ENCODE data around the gene DPP9. TPM values are rescaled to one million over a fixed set of nuclear protein-coding genes. Genes with fewer than 3 reads are reported as not detected.

The DPP9 gene
- polyA plus RNA-seq, 10 donors, result 18.3 to 26.8 (median 21.5) TPM

GRCh38 chr19:4660993-4661392 lies 62.6 kb downstream of the DPP9 start:
- no peak for DNase-seq

- DNase-seq, result no peak
Measured at GRCh38 chr19:4660181-4660791, 63.4 kb downstream of the DPP9 start.

DNA sequence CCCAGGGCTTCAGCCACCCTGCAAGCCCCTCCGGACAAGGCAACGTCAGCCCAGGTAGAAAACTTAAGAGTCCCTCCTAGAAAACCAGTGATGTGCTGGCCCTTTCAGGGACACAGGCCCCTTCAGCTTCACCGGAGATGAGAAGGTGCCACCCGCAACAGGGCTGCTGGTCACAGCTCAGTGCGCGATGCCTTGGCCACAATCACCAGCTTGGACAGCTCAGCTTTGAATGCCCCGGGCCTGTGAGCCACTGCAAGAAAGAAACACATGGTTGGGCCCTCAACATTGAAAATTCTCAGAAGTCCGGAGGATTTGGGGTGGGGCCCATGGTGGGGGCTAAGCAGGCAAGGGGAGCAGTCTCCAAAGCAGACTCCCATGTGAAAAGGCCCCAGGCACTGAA lies 65.8 kb downstream of the DPP9 start:
- DNase-seq, result no peak

DNA sequence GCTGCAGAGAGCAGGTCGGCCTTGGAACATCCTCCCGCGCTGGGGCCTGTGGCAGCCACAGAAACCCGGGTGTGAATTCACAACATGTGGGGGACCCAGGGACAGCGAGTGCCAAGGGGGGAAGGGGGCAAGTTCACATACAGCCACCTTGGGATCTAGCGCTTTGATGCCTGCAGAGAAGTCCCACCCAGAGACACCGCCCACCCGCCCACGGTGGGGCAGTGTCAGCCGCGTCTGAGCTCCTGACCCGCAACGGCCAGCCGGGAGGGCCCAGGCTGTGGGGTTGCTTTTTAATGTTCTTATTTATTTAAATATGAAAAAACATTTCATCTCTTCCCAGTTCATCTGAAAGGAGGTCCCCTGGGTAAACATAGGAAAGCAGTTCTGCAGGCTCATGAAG lies 66.4 kb downstream of the DPP9 start:
- no peak for DNase-seq

- no peak for DNase-seq
Measured at GRCh38 chr19:4656102-4656501, 67.5 kb downstream of the DPP9 start.

- DNase-seq, result no peak
Measured at GRCh38 chr19:4654437-4655361, 68.9 kb downstream of the DPP9 start.

GRCh38 chr19:4653793-4654436 lies 69.7 kb downstream of the DPP9 start:
- no peak for DNase-seq

DNA sequence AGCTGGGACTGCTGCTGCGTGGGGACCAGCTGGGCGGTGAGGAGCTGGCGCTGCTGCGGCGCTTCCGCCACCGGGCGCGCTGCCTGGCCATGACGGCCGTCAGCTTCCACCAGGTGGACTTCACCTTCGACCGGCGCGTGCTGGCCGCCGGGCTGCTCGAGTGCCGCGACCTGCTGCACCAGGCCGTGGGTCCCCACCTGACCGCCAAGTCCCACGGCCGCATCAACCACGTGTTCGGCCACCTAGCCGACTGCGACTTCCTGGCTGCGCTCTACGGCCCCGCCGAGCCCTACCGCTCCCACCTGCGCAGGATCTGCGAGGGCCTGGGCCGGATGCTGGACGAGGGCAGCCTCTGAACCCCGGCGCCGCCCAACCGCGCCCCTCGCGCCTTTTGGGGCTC lies 71.6 kb downstream of the DPP9 start:
- no peak for DNase-seq

DNA sequence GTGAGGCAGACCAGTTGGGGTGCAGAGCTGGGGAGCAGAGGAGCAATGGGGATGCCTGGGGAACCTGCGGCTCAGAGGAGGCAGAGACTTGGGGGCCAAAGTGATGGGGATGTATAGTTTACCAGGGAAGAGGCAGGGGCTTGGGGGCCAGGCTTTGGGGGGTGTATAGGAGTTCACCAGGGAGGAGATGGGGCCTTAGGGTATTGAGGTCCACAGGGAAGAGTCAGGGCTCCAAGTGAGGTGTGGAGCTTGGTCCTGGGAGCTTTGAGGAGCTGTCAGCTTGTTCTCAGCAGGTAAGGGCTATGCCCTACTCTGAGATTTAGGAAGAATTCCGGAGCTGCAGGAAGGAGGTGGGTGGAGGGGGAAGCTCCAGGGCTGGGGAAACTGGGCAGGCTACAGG lies 73.5 kb downstream of the DPP9 start:
- DNase-seq, result no peak

DNA sequence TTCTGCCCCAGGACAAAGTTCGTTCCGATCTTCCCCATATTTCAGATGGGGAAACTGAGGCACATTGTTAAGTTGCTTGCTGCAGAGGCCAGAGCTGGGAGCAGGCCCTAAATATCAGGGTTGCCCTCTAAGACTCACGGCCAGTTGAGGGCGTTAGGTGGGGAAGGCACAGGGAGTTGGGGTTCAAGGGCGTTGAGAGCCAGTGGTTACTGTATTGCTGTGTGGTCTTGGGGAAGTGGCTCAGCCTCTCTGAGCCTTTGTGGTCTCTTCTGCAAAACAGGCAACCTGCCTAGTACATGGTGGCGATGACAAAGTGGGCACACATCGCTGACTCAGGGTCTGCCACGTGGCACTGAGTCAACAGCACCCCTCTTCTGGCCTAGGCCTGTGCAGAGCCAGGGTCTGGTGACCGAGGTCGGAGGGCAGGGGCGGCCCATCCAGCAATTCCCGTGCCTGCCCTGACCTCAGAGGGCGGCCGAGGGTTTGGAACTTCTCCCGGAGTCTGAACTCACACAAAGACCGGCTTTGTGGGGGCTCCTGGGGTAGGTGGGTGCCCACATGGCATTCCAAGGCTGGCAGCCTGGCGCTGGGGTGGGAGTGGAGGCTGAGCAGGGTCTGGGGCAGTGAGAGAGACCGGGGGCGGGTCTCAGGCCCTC lies 74.1 kb downstream of the DPP9 start:
- no peak for DNase-seq

DNA sequence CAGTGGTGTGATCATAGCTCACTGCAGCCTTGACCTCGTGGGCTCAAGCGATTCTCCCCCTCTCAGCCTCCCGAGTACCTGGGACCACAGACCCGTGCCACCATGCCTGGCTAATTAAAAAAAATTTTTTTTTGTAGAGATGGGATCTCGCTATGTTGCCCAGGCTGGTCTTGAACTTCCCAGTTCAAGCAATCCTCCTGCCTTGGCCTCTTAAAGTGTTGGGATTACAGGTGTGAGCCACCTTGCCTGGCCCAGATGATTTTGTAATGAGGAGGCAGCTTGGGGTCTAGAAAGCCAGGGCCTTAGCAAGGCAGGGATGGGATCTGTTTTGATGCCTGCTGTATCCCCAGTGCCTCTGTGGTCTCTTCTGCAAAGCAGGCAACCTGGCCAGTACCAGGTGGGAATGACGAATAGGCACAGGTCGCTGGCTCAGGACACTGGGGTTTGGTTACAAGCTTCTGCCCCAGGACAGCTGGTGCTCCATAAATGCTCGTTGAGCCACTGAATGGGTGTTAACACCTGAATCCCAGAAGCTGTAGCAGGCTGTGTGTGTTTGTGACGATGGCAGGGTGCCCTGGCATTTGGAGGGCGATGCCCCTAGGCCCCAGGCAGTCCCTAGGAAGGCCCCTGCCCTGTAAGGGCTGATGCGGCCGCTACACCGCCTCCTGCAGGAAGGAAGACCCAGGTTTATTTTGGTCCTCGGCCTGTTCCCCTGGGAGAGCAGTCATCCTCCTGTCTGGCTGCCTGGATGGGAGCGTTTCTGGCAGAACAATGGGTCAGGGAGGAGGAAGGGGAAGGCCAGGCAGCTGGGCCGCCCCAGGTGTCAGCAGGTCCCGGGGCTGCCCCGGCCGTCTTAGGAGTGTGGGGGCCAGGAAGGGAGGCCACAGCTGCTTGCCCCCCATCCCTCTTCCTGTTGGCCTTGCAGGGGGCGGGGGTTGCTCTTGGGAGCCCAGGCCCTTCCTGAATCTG lies 75.7 kb downstream of the DPP9 start:
- peak in 2 of 3 donors; percentile 58 to 88 for DNase-seq

- DNase-seq, result no peak
Measured at GRCh38 chr19:4645718-4646117, 77.9 kb downstream of the DPP9 start.

DNA sequence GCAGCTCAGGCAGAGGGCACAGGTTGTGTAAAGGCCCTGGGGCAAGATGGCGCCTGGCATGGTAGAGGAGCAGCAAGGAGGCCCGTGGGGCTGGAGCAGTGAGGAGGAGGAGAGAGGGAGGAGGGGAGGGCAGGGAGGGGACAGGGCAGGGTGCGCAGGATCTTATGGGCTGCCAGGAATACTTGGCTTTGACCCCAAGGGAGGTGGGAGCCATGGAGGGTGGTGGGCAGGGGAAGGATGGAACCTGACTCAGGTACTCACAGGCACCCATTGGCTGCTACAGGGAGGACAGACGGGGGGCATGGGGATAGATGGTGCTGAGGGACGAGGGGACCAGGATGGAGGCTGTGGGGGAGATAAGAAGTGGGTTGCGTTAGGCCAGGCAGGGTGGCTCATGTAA lies 81.0 kb downstream of the DPP9 start:
- DNase-seq, result no peak

DNA sequence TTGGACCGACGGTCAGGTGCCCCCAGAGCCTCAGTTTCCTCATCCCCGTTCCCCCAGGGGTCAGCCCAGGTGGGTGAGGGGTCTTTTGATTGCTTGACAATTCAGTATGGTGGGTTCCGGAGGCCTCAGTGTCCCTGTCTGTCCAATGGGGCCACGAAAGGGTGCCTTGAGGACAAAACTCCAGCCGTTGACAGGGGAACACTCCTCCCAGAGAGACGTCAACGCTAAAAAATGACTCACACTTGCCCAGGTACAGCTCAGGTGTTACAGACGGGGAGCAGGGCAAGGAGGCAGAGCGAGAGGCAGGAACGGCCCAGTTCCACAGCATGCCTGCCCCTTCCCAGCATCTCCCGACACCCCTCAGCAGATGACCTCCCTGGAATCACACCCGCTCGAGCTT lies 82.5 kb downstream of the DPP9 start:
- no peak for DNase-seq

- no peak for DNase-seq
Measured at GRCh38 chr19:4640247-4641000, 83.2 kb downstream of the DPP9 start.

DNA sequence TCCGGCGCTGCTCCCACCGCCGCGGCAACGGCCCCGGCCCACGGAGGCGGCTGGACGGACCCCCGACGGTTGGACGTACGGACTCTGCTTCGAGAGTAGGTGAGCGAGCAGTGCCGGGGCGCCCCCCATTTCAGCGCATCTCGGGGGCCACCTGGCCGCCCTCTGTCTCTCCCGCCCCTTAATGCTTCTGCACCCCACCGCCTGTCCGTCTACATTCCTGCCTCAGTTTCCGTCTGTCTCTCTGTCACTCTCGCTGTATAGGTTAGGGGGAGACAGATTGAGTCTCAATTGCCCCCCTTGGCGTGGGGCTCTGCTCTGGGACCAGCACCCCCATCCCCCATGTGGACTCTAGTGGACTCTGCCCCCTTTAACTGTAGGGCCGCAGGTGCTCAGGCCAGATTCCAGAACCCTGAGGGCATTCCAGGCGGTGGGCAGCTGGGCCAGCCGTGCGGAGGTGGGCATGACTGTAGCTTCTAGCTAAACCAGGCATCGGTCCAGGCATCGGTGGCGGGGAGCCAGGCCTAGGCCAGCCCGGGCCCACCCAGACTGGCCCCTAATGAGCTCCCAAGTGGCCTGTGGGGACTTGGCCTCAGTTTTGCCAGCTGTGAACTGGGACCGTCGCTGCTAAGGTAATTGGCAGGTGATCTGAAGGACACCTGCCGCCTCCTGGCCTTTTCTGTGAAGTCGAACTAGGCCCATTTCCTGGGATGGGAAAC lies 84.0 kb downstream of the DPP9 start:
- DNase-seq, result peak in 1 of 3 donors; percentile 67

- DNase-seq, result peak; percentile 94 to 95 (median 95)
Measured at GRCh38 chr19:4638828-4639530, 84.7 kb downstream of the DPP9 start, which contains the start of gene TNFAIP8L1. TNFAIP8L1 (plus strand) TSS chr19:4639516; CDS start chr19:4651870, 12,354 bp downstream.

DNA sequence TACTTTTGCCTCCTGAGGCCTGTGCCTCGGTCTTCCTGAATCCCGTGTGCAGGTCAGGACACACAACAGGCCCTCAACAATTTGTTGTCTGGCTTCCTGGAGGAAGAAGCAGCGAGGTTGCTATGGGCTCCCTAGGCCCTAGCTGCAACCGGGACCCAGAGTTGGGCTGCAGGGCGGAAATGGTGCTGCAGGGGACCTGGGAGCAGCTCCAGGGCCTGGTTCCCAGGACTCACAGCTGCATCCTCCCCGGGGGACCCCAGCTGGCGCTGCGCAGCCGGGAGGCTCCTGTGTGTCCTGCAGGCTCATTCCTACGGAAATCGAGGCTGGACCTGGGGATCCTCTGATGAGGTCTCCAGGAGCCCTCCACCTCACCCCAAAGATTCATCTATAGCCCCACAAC lies 85.3 kb downstream of the DPP9 start:
- peak in 2 of 3 donors; percentile 46 to 81 for DNase-seq

DNA sequence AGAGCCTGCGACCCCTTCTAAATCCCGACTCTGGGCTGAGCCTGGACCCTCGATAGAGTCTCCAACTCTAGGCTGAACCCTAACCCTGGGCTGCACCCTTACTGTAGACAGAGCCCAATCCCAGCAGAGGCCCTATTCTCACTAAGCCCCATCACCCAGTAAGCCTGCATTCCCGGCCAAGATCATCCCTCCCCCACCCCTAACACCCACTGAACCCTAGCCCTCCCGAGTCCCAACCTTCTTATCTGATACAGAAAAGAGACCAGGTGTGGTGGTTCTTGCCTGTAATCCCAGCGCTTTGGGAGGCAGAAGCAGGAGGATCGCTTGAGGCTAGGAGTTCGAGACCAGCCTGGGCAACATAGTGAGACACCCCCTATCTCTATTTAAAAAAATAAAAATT lies 86.9 kb downstream of the DPP9 start:
- DNase-seq, result no peak
